ENCODE measurements around the gene UBTD2.

DNA sequence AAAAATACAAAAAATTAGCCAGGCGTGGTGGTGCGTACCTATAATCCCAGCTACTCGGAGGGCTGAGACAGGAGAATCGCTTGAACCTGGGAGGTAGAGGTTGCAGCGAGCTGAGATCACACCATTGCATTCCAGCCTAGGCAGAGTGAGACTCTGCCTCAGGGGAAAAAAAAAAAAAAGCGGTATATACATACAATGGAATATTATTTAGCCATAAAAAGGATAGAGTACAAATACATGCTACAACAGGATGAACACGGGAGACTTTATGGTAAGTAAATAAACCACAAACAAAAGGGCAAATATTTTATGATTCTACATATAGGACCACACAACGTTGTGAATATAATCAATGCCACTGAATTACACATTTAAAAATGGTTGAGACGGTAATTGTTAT, 5.2 kb downstream of the UBTD2 start:
- TF ChIP-seq, protein P1, sequence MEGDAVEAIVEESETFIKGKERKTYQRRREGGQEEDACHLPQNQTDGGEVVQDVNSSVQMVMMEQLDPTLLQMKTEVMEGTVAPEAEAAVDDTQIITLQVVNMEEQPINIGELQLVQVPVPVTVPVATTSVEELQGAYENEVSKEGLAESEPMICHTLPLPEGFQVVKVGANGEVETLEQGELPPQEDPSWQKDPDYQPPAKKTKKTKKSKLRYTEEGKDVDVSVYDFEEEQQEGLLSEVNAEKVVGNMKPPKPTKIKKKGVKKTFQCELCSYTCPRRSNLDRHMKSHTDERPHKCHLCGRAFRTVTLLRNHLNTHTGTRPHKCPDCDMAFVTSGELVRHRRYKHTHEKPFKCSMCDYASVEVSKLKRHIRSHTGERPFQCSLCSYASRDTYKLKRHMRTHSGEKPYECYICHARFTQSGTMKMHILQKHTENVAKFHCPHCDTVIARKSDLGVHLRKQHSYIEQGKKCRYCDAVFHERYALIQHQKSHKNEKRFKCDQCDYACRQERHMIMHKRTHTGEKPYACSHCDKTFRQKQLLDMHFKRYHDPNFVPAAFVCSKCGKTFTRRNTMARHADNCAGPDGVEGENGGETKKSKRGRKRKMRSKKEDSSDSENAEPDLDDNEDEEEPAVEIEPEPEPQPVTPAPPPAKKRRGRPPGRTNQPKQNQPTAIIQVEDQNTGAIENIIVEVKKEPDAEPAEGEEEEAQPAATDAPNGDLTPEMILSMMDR (optimal IDR thresholded peaks at IDR 0.05 in 1 of 3, IDR thresholded peaks at IDR 0.05 in 1 of 3, conservative IDR thresholded peaks at IDR 0.05 in 1 of 3; ENCODE audit: extremely low read depth in 1 of 3, insufficient read depth in 2 of 3, low read length in 3 of 3): no peak
- TF ChIP-seq EZH2 (IDR thresholded peaks at IDR 0.05; ENCODE audit: low read length): no peak

Measured in keratinocyte (primary cell).